H1 (cell line): Measurements from ENCODE around the gene H1-8. TPM values are rescaled to one million over a fixed set of nuclear protein-coding genes. Genes with fewer than 3 reads are reported as not detected.

Source experiments
- CTCF ChIA-PET: fragments of 300-600 bp; sonication (Branson Sonifier 250); formaldehyde crosslinking; loops from one replicate; lab custom pipeline; 2021; ENCODE audit not compliant: partially characterized antibody; lab: Charles Lee
- POLR2A ChIA-PET: fragments of 300-600 bp; sonication (Branson Sonifier 250); formaldehyde crosslinking; loops from one replicate; lab custom pipeline; 2021; ENCODE audit warnings: inconsistent platforms; ENCODE audit not compliant: partially characterized antibody; lab: Charles Lee
- DNase-seq, 2 experiments: peaks; one replicate each; pipeline versions ENCODE4 v3.0.0 to v3.0.0-alpha.2; 2010 to 2022; ENCODE audit warnings: low spot score in 2 of 2, low read depth in 1 of 2, mixed read lengths in 1 of 2
- FAIRE-seq: peaks from 2 replicates; lab custom pipeline; 2011; peaks lifted over from hg19 to GRCh38; lab: Jason Lieb, UNC
- H2AFZ ChIP-seq: 2 replicates; pipeline ENCODE4 v1.8.1; 2012; ENCODE audit warnings: low read length, inconsistent platforms
- H2AK5ac ChIP-seq: 2 replicates; pipeline ENCODE4 v1.6.1; 2013; ENCODE audit warnings: low read depth, low read length
- H2BK120ac ChIP-seq: replicated peaks from 2 replicates; pipeline ENCODE3; 2013; ENCODE audit warnings: low read depth, low read length, inconsistent platforms
- H2BK12ac ChIP-seq: 2 replicates; pipeline ENCODE4 v1.6.1; 2013; ENCODE audit warnings: low read depth, low read length
- H2BK15ac ChIP-seq: 2 replicates; pipeline ENCODE4 v1.6.1; 2013; ENCODE audit warnings: low read length
- H2BK20ac ChIP-seq: 2 replicates; pipeline ENCODE4 v1.6.1; 2013; ENCODE audit warnings: low read length
- H2BK5ac ChIP-seq: 2 replicates; pipeline ENCODE4 v1.6.1; 2013; ENCODE audit warnings: low read depth, low read length
- H3K14ac ChIP-seq: 2 replicates; pipeline ENCODE4 v1.6.1; 2013; ENCODE audit warnings: inconsistent platforms; ENCODE audit not compliant: insufficient read length
- H3K18ac ChIP-seq: 2 replicates; pipeline ENCODE4 v1.6.1; 2013; ENCODE audit warnings: low read length; ENCODE audit errors: extremely low read depth
- H3K23ac ChIP-seq: 2 replicates; pipeline ENCODE4 v1.6.1; 2013; ENCODE audit warnings: inconsistent platforms; ENCODE audit not compliant: insufficient read length
- H3K23me2 ChIP-seq: 2 replicates; pipeline ENCODE4 v1.6.1; 2013; ENCODE audit warnings: low read depth, low read length
- H3K27ac ChIP-seq: 2 replicates; pipeline ENCODE4 v1.6.1; 2011; ENCODE audit warnings: low read depth, low read length, inconsistent platforms
- H3K27me3 ChIP-seq, 4 experiments: replicated peaks in 1 of 4; 1 replicate in 1 of 4; 2 replicates in 3 of 4; pipeline versions ENCODE4 v1.6.1 to v1.8.1; 2011 to 2013; ENCODE audit warnings: low read length in 3 of 4, mild to moderate bottlenecking in 3 of 4, inconsistent platforms in 2 of 4, mixed read lengths in 2 of 4, moderate library complexity in 1 of 4; ENCODE audit not compliant: control insufficient read depth in 3 of 4, insufficient read depth in 3 of 4; ENCODE audit errors: extremely low read depth in 1 of 4
- H3K36me3 ChIP-seq, 4 experiments: 2 replicates each; pipeline versions ENCODE4 v1.6.1 to v1.8.1; 2011 to 2013; ENCODE audit warnings: mild to moderate bottlenecking in 4 of 4, low read length in 3 of 4, moderate library complexity in 2 of 4, control low read depth in 1 of 4, inconsistent platforms in 1 of 4; ENCODE audit not compliant: insufficient read depth in 4 of 4, control insufficient read depth in 2 of 4
- H3K4ac ChIP-seq: replicated peaks from 2 replicates; pipeline ENCODE3; 2013; ENCODE audit warnings: low read length, low read depth, mixed read lengths, inconsistent platforms; ENCODE audit not compliant: insufficient read length
- H3K4me1 ChIP-seq, 4 experiments: replicated peaks in 1 of 4; 1 replicate in 1 of 4; 2 replicates in 3 of 4; pipeline versions ENCODE4 v1.6.1 to v1.8.1; 2011 to 2013; ENCODE audit warnings: low read length in 3 of 4, inconsistent platforms in 2 of 4, mixed read lengths in 1 of 4; ENCODE audit not compliant: insufficient read depth in 4 of 4, control insufficient read depth in 3 of 4
- H3K4me2 ChIP-seq, 2 experiments: 2 replicates each; pipeline versions ENCODE4 v1.6.1 to v1.8.1; 2011 to 2013; ENCODE audit warnings: low read depth in 2 of 2, low read length in 2 of 2, control low read depth in 1 of 2, inconsistent platforms in 1 of 2, mild to moderate bottlenecking in 1 of 2; ENCODE audit not compliant: insufficient read depth in 1 of 2
- H3K4me3 ChIP-seq, 4 experiments: fragments of 200-600, 300-600 bp in 1 of 4; sonication (generic), shearing (Covaris generic), sonication (Bioruptor Twin) in 1 of 4; 2 replicates each; pipeline versions ENCODE4 v1.5.1 to v1.8.1; 2011 to 2016; ENCODE audit warnings: low read length in 4 of 4, low read depth in 3 of 4, control low read depth in 2 of 4, inconsistent platforms in 2 of 4, mild to moderate bottlenecking in 2 of 4, mixed read lengths in 1 of 4, moderate library complexity in 1 of 4; ENCODE audit not compliant: insufficient read depth in 2 of 4; ENCODE audit errors: extremely low read depth in 1 of 4
- H3K56ac ChIP-seq: replicated peaks from 2 replicates; pipeline ENCODE3; 2013; ENCODE audit warnings: low read depth, mild to moderate bottlenecking, mixed read lengths, low read length, inconsistent platforms; ENCODE audit not compliant: insufficient read length
- H3K79me1 ChIP-seq: 2 replicates; pipeline ENCODE4 v1.6.1; 2013; ENCODE audit warnings: low read depth, low read length, control low read depth
- H3K79me2 ChIP-seq, 2 experiments: 2 replicates each; pipeline versions ENCODE4 v1.6.1 to v1.8.1; 2012 to 2013; ENCODE audit warnings: low read length in 2 of 2, mild to moderate bottlenecking in 2 of 2, inconsistent platforms in 1 of 2; ENCODE audit not compliant: insufficient read depth in 2 of 2, control insufficient read depth in 1 of 2
- H3K9ac ChIP-seq, 4 experiments: replicated peaks in 1 of 4; 1 replicate in 1 of 4; 2 replicates in 3 of 4; pipeline versions ENCODE4 v1.6.1 to v1.8.1; 2011 to 2013; ENCODE audit warnings: low read depth in 3 of 4, low read length in 3 of 4, control low read depth in 2 of 4, mild to moderate bottlenecking in 2 of 4, moderate library complexity in 2 of 4, inconsistent platforms in 1 of 4; ENCODE audit errors: extremely low read depth in 1 of 4
- H3K9me3 ChIP-seq, 2 experiments: 2 replicates each; pipeline versions ENCODE4 v1.6.1 to v1.8.1; 2012 to 2013; ENCODE audit warnings: mild to moderate bottlenecking in 2 of 2, moderate library complexity in 2 of 2, control low read depth in 1 of 2, inconsistent platforms in 1 of 2, low read depth in 1 of 2, low read length in 1 of 2, mixed read lengths in 1 of 2; ENCODE audit not compliant: insufficient read depth in 2 of 2
- H4K20me1 ChIP-seq, 2 experiments: replicated peaks in 1 of 2; 2 replicates each; pipeline versions ENCODE3 to v1.8.1; 2011 to 2013; ENCODE audit warnings: inconsistent platforms in 2 of 2, low read length in 2 of 2, mild to moderate bottlenecking in 1 of 2; ENCODE audit not compliant: insufficient read depth in 2 of 2, control insufficient read depth in 1 of 2
- H4K5ac ChIP-seq: 2 replicates; pipeline ENCODE4 v1.6.1; 2013; ENCODE audit warnings: low read length, low read depth, mixed read lengths, inconsistent platforms; ENCODE audit not compliant: insufficient read length
- H4K8ac ChIP-seq: 2 replicates; pipeline ENCODE4 v1.8.0; 2013; ENCODE audit warnings: mild to moderate bottlenecking, moderate library complexity, low read length, inconsistent platforms; ENCODE audit not compliant: insufficient read depth; ENCODE audit errors: extremely low read depth
- H4K91ac ChIP-seq: replicated peaks from 2 replicates; pipeline ENCODE3; 2013; ENCODE audit warnings: low read length, mixed read lengths, inconsistent platforms; ENCODE audit not compliant: insufficient read length
- CEBPB ChIP-seq: IDR thresholded peaks from 2 replicates; pipeline ENCODE4 v1.6.1; 2012; ENCODE audit warnings: low read depth, low read length
- HDAC6 ChIP-seq: IDR thresholded peaks from one replicate; pipeline ENCODE4 v1.7.1; 2012; ENCODE audit warnings: low read depth, mild to moderate bottlenecking, inconsistent platforms, low read length, moderate library complexity
- KDM1A ChIP-seq: fragments of 200-600, 300-600 bp; sonication (generic); IDR thresholded peaks from 2 replicates; pipeline ENCODE4 v1.7.1; 2016; ENCODE audit warnings: mild to moderate bottlenecking, low read length, borderline replicate concordance
- KDM4A ChIP-seq: IDR thresholded peaks from one replicate; pipeline ENCODE4 v1.7.1; 2012; ENCODE audit warnings: low read depth, mild to moderate bottlenecking, moderate library complexity, low read length, inconsistent platforms; ENCODE audit not compliant: severe bottlenecking
- MAFK ChIP-seq: IDR thresholded peaks from 2 replicates; pipeline ENCODE4 v1.6.1; 2012; ENCODE audit warnings: low read depth, mild to moderate bottlenecking, improper control_type of control experiment, low read length
- RXRA ChIP-seq: IDR thresholded peaks from 2 replicates; pipeline ENCODE4 v1.6.1; 2011; ENCODE audit warnings: low read depth, mild to moderate bottlenecking, low read length, moderate library complexity; ENCODE audit not compliant: insufficient read depth
- TBP ChIP-seq: IDR thresholded peaks from 2 replicates; pipeline ENCODE4 v1.6.1; 2011; ENCODE audit warnings: low read depth, low read length, improper control_type of control experiment
- TCF12 ChIP-seq: IDR thresholded peaks from 2 replicates; pipeline ENCODE4 v1.6.1; 2011; ENCODE audit warnings: low read depth, mild to moderate bottlenecking, low read length
- WGBS, 2 experiments: shearing (Covaris generic) in 1 of 2; methylation state at CpG; one replicate each; pipeline versions ENCODE4 v1.1.6 to v1.1.7; 2013 to 2015; ENCODE audit warnings: low lambda C conversion rate in 2 of 2, mixed read lengths in 2 of 2, inconsistent platforms in 1 of 2, low coverage in 1 of 2, missing lambda C conversion rate in 1 of 2; ENCODE audit not compliant: insufficient replicate concordance in 2 of 2, insufficient coverage in 1 of 2, insufficient read length in 1 of 2; ENCODE audit errors: extremely low coverage in 1 of 2, missing lambda C conversion rate in 1 of 2; 5-methylcytosine and 5-hydroxymethylcytosine counted together
- polyA plus RNA-seq, 7 experiments: library from polyadenylated mRNA; depleted of rRNA in 3 of 7; stranded (reverse) in 5 of 7; unstranded in 2 of 7; fragments of >200 nt in 5 of 7; fragments of 200-250 nt in 2 of 7; gene quantifications; 1 replicate in 5 of 7; 2 replicates in 1 of 7; 4 replicates in 1 of 7; pipeline versions ENCODE4 v1.2.1 to v1.2.3, GENCODE V29; 2011 to 2013; ENCODE audit warnings: missing spikeins in 2 of 7, mixed read lengths in 2 of 7
- total RNA-seq: library from RNA; stranded (reverse); fragmentation: NEBNext Ultra II Directional; extraction: Animal tissue kit (Norgen Biotek cat#: 25700); gene quantifications from 2 replicates; pipeline ENCODE4 v1.2.1, GENCODE V29; 2021

Gene H1-8
- total and polyA plus RNA-seq, 2 of the 8 experiments (the other 6 are each of a cell fraction or from before 2014, with no cell fraction given), result not detected

DNA sequence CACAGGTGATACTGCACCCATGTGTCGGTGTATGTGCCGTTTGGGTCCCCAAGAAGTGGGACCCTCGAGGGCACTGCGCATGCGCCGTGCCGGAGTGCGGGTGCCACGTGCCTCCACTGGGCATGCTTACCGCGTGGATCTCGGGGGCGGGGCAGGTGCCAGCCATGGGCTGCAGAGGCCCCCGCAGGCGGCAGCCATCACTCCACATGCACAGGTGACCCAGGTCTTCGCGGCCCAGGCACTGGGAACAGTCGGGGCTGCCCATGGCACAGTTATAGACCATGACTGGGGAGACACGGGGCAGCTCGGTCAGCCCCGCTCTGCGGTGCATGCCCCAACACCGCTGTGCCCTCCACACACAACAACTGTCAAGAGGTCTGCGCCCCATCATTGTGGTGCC, 31.2 kb downstream of the H1-8 start:
- H3K79me2 ChIP-seq, result no peaks in the 10 kb centered on the region
- no peak overlapping the region for H2AFZ ChIP-seq
- 96% methylated on average over 23 of the region's 24 CpGs; no CpG with 5 or more reads in 1 of the 2 experiments for WGBS, 2 experiments
- H2BK20ac ChIP-seq, result no peak overlapping the region
- H3K14ac ChIP-seq, result no peak overlapping the region
- H3K4me2 ChIP-seq, result no peak overlapping the region
- ChIA-PET CTCF (interaction anchor here (1.1 to 5.1 kb wide), 3 partner anchors 17 to 84 kb away, joined by 3 to 19 read pairs (median 4); no protein-coding TSS in a partner anchor), POLR2A (no interaction called here)
- no peaks in the 10 kb centered on the region for H3K9me3 ChIP-seq
- no peak overlapping the region for H3K27ac ChIP-seq
- peaks cover 0 to 2% of the 10 kb centered on the region in 2 experiments for H4K20me1 ChIP-seq
- H3K23ac ChIP-seq, result no peak overlapping the region
- H2AK5ac ChIP-seq, result no peak overlapping the region
- H2BK120ac ChIP-seq, result no peak overlapping the region
- H3K18ac ChIP-seq, result no peak overlapping the region
- H4K91ac ChIP-seq, result no peak overlapping the region
- no peaks in the 10 kb centered on the region for H3K23me2 ChIP-seq
- H3K36me3 ChIP-seq, result no peaks in the 10 kb centered on the region
- no peak overlapping the region for H3K56ac ChIP-seq
- H3K79me1 ChIP-seq, result no peaks in the 10 kb centered on the region
- no peak overlapping the region for H3K4me3 ChIP-seq
- no peak overlapping the region for H3K4ac ChIP-seq
- H3K9ac ChIP-seq, result no peak overlapping the region
- H4K8ac ChIP-seq, result no peak overlapping the region
- DNase-seq (no peak), FAIRE-seq (no peak)
- H4K5ac ChIP-seq, result no peak overlapping the region
- H3K27me3 ChIP-seq, result no peaks in the 10 kb centered on the region
- peaks cover 0 to 19% (median 2%) of the 10 kb centered on the region in 4 experiments; a peak in 4 of 7 replicates for H3K4me1 ChIP-seq
- H2BK12ac ChIP-seq, result no peak overlapping the region
- no peak overlapping the region for H2BK15ac ChIP-seq
- H2BK5ac ChIP-seq, result no peak overlapping the region
- no peak for TF ChIP-seq TCF12
- TF ChIP-seq TBP, result no peak
- no peak for TF ChIP-seq HDAC6
- TF ChIP-seq RXRA, result no peak
- no peak for TF ChIP-seq MAFK
- TF ChIP-seq KDM4A, result no peak
- TF ChIP-seq CEBPB, result no peak
- TF ChIP-seq KDM1A, result no peak
